GM19043 (cell line): Measurements from ENCODE around the gene MAB21L4.

Experiments
- ATAC-seq: cut with Tn5 transposase; IDR thresholded peaks from one replicate; pipeline ENCODE4 v1.9.1; 2021; ENCODE audit warnings: low read depth; ENCODE audit not compliant: unreplicated experiment

The MAB21L4 gene

GRCh38 chr2:240925568-240926515 lies 29.9 kb upstream of the MAB21L4 start:
- ATAC-seq, result no peak

GRCh38 chr2:240925191-240925567 lies 29.2 kb upstream of the MAB21L4 start:
- ATAC-seq, result no peak

DNA sequence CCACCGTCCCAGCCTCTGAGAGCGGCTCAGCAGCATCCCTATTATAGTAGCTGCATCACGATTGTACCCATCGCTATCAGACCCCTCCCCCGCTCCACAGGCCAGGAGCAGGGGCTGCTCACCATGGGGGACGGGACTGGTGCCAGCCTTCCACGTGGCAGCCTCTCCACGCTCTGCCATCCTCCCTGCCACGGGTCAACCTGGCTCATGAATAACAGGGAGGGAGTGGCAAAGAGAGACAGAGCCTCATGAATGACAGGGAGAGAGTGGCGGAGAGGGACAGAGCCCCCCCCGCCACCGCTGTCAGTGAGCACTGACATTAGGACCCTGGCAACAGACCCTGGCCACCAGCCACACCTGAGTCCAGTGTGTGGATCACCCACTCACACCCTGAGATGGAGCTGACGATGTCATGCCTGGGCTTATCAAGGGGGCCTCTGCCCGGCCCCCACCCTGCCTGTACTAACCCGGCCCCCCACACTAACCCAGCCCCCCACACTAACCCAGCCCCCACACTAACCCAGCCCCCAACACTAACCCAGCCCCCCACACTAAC lies 27.1 kb upstream of the MAB21L4 start:
- ATAC-seq, result no peak

GRCh38 chr2:240922245-240922981 lies 26.5 kb upstream of the MAB21L4 start:
- ATAC-seq, result no peak

DNA sequence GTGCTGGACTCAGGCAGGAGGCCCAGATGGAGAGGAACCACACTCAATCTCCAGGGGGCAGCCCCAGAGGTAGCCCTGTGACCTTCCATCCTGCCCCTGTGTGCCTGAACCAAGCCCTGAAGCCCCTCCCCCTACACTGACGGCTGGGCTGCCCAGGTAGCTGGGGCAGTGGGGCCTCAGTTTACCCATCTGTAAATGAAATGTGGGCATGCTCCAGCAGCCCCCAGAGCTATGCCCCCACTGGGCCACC lies 26.0 kb upstream of the MAB21L4 start:
- ATAC-seq, result no peak

DNA sequence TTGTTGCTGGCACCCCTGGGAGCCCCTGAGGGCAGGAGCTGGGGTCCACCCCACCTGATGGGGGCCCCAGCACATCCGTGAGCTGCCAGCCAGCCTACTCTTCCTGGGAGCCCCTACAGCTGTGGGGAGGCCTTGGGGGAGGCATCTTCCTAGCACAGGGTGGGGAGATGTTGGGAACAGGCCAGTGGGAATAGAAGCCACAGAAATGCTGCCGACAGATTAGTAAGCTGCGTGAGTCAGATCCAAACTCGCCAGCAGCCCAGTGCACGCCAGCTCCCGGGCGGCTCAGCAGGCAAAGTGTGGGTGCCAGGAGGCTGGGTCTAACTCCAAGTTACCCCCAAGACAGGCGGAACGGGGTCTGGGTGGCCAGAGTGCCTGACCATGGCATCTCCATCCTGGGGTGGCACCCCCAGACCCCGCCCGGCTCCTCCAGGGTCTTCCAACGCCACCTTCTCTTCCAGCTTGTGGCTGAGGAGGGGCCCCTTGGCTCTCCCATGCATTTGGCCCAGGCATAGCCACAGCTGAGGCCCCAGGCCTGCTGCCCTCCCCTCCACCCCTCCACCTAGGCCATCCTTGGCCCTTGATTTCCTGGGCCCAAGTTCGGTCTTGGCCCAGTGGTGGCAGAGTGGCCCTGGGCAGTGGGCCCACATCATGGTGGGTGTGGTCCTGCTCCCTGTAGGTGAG lies 25.5 kb upstream of the MAB21L4 start:
- ATAC-seq, result no peak

DNA sequence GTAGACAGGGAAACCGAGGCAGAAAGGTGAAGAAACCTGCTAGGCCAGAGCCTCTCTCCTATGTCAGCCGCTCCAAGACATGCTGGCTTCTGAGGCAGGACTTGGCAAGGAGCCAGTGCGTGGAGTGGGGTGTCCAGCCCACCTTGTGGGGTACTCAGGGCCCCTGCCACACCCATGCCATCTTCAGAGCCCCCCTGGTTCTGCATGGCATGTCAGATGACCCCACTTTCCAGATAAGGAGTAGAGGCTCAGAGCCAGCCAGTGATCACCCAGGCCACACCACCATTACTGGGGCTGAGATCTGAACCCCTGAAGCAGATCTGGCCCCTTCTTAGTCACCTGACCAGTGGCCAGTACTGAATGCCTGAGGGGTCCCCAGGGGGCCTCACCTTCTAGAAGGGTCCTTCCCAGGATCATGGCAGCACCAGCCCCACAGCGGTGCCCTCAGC lies 24.9 kb upstream of the MAB21L4 start:
- no peak for ATAC-seq

- ATAC-seq, result no peak
Observed at GRCh38 chr2:240919786-240920782, 24.1 kb upstream of the MAB21L4 start.

GRCh38 chr2:240919161-240919781 lies 23.3 kb upstream of the MAB21L4 start:
- ATAC-seq, result no peak

GRCh38 chr2:240918258-240919091 lies 22.5 kb upstream of the MAB21L4 start:
- no peak for ATAC-seq

DNA sequence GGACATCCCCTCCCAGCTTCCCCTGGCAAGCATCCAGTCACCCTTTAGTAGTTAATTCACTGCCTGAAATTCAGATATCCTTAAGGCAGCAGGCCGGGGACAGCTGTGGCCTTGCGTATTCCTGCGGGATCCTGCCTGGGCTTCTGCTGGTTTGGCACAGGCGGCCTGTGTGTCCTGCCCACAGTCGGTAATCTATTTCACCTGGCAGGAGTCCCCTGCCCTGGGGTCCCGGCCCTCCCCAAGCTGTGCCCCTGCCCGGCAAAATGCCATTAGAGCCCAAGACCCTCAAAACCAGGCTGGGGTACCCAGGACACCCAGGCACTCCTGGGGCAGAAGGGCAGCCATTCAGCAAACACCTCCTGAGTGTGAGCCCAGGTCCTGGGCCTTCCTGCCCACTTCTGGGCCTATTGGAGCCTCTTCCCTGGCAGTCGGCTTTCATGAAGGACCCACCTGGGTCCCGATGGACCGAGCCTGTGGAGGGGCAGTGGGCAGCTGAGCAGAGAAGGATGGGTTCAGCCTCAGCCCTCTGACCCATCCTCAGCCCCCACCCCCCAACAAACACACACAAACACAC lies 21.8 kb upstream of the MAB21L4 start:
- no peak for ATAC-seq

DNA sequence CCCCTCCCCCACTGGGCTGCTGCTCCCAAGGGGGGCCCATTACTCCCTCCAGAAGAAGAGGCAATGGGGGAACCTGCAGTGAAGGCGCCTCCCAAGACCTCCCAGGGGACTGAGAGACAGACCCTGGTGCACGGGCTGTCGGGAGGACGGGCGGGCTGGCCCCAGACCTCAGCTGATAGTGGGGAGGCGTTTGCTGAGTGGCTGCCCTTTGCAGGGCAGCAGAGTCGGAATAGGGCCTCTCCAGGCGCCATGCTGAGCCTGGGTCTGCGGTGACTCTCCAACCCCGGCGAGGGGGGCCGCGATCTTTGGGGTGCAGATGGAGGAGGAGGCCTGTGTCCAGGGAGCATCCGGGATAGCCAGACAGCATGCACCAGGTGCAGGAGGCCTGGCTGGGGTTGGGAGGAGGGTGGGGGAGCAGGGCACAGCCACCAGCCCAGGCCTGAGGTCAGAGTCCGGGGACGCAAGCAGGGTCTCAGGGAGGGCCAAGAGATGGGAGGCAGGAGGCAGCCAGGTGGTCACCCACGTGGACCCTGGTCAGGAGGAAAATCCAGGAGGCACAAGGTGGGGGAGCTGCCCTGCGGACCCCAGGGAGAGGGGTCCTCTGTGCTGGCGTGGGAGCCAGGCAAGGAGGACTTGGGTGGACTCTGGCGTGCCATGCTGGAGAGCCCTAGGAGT lies 21.2 kb upstream of the MAB21L4 start:
- ATAC-seq, result no peak

DNA sequence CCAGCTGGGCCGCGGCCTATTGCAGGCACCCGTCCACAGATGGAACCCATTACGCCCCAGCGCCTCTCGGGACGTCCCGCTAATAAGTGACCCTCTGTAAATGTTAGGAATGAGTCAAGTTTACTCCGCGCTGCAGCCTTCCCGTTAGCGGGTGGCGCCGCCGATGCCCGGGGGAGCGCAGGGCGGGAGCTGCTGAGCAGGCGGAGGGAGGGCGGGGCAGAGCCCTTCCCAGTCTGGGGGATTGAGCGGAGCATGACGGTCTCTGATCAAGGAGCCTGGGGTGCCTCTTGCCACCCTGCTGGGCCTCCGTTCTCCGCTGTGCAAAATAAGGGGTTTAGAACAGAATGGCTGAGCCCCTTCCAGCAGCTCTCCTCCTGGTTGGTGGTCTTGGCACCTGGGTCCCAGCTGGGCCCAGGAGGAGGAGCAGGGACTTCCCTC lies 20.6 kb upstream of the MAB21L4 start:
- no peak for ATAC-seq

DNA sequence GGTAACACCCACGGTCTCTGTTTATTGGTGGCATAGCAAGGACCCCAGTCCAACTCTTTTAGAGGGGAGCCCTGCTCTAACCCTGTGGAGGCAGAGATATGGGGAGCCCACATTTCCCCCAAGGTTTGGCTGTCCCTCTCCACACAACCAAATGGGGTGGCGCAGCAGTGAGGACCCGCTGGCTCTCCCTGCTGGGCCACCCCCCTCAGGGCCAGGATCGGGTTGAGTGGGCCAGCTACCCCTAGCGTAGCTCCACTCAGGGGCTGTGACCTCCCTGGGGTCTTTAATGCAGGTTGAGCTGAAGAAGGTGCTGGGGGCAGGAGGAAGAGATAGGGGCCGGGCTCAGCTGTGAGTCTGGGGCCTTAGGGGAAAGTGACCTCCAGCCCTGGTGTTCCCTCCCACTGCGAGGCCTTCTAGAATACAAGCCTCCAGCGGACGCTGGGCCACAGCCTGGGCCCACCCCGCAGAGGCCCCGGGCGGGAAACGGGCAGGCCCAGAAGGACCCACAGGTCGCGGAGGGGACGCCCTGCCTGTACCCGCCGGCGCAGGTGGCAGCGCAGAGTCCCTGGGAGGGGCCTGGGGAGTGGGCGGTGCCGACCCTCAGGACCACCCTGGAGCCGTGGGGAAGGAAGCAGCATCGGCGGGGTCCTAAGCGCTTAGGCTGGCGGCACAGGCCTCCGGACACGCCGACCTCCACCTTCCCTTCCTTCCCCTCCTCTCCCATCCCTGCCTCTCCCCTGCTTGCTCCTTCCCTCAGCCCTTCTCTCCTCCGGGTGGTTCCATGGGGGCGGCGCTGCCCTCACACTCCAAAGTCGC lies 19.8 kb upstream of the MAB21L4 start:
- ATAC-seq, result no peak

DNA sequence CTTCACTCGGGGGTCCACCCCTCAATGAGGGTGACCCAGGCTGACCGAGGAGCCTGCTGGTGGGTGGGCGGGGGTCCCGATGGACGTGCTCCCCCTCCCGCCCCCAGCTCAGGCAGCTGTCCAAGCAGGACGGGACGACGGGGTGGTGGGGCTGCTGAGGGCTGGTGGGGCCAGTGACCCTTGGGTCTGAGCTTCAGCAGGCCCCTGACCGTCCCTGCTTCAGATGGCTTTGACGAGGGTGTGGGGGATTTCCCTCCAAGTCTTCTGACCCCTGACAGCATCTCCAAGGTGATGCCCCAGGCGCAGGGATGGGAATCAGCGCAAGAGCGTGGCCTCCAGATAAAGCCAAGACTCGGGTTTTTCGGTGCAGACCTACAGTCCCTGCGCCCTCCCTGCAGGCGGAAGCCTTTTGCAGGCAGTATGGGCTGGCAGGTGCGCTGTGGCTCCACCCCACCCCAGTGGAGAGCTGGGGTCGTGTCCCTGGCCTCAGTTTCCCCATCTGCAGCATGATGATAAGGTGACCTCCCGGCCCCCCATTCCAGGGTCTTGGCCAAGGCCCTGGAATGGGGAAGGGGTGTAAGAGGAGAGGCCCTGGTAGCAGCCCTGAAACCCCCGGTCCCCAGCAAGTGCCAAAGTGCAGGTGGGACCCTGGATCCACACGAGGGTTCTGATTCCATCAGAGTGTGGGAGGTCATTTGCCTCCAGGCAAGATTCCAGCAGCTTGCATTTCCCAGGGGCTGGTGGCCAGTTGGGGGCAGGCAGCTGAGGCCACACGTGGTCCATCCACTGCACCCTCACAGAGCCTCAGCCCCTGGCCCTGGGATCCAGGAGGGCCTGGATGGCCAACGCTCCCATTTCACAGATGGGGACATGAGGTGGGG lies 18.9 kb upstream of the MAB21L4 start:
- ATAC-seq, result no peak
